GM23248 (cell line): ENCODE results near the gene FGFR2.

Experiments used
- EZH2 ChIP-seq: fragments of 200-600 bp; sonication (generic); IDR thresholded peaks from 2 replicates; pipeline ENCODE4 v1.6.1; 2018; ENCODE audit warnings: antibody characterized with exemption, mild to moderate bottlenecking; ENCODE audit not compliant: insufficient read depth, poor library complexity, severe bottlenecking
- EZH2phosphoT487 ChIP-seq: fragments of 200-600 bp; sonication (generic); IDR thresholded peaks from 2 replicates; pipeline ENCODE4 v1.6.1; 2018; ENCODE audit warnings: antibody characterized with exemption, moderate library complexity, mild to moderate bottlenecking, low read depth; ENCODE audit not compliant: insufficient read depth

GRCh38 chr10:121590772-121591171, 7.5 kb downstream of the FGFR2 start:
- TF ChIP-seq EZH2, result no peak
- no peak for TF ChIP-seq EZH2phosphoT487
